Hematopoietic multipotent progenitor cell treated with erythropoietin and hydrocortisone succinate and interleukin-3 and kit ligand, for 8 days (in vitro differentiated cells): ENCODE results near the gene DIAPH3.
"Not testable (repeated sequence)": the region's sequence is repeated elsewhere in the genome, so short reads cannot be mapped to it uniquely, and the experiment has no call there.

Experiments
- DNase-seq: peaks from one replicate; pipeline ENCODE4 v3.0.0-alpha.2; 2015

DIAPH3 gene

GRCh38 chr13:60163478-60164233 lies at the start of gene DIAPH3:
DIAPH3 (minus strand) TSS chr13:60163928; CDS start chr13:60163766, 162 bp downstream.
- DNase-seq = peak; percentile 96

- no peak for DNase-seq
Observed at GRCh38 chr13:60213236-60213744, 49.6 kb upstream of the DIAPH3 start.

GRCh38 chr13:60211548-60211947 lies 47.8 kb upstream of the DIAPH3 start:
- no peak for DNase-seq

- DNase-seq = no peak
Observed at GRCh38 chr13:60210510-60211330, 47.0 kb upstream of the DIAPH3 start.

- not testable (repeated sequence) for DNase-seq
Observed at GRCh38 chr13:60205499-60205898, 41.8 kb upstream of the DIAPH3 start.

GRCh38 chr13:60201286-60201685 lies 37.6 kb upstream of the DIAPH3 start:
- no peak for DNase-seq

- not testable (repeated sequence) for DNase-seq
Observed at GRCh38 chr13:60195893-60196292, 32.2 kb upstream of the DIAPH3 start.

GRCh38 chr13:60182907-60183306 lies 19.2 kb upstream of the DIAPH3 start:
- no peak for DNase-seq

GRCh38 chr13:60178327-60178726 lies 14.6 kb upstream of the DIAPH3 start:
- DNase-seq = no peak

GRCh38 chr13:60175571-60175970 lies 11.8 kb upstream of the DIAPH3 start:
- DNase-seq = no peak

GRCh38 chr13:60174113-60174512 lies 10.4 kb upstream of the DIAPH3 start:
- DNase-seq = no peak

GRCh38 chr13:60172111-60172510 lies 8.4 kb upstream of the DIAPH3 start:
- DNase-seq = no peak

- no peak for DNase-seq
Observed at GRCh38 chr13:60170414-60170813, 6.7 kb upstream of the DIAPH3 start.

- no peak for DNase-seq
Observed at GRCh38 chr13:60169239-60170031, 5.7 kb upstream of the DIAPH3 start.

- DNase-seq = no peak
Observed at GRCh38 chr13:60167121-60167520, 3.4 kb upstream of the DIAPH3 start.

GRCh38 chr13:60165391-60166099 lies 1.8 kb upstream of the DIAPH3 start:
- peak; percentile 27 for DNase-seq

- DNase-seq = peak; percentile 21
Observed at GRCh38 chr13:60164234-60164889, 634 bp upstream of the DIAPH3 start.

- DNase-seq = no peak
Observed at GRCh38 chr13:60162096-60162495, 1.6 kb downstream of the DIAPH3 start.

GRCh38 chr13:60158321-60158801 lies 5.4 kb downstream of the DIAPH3 start:
- no peak for DNase-seq

GRCh38 chr13:60155978-60156377 lies 7.8 kb downstream of the DIAPH3 start:
- no peak for DNase-seq

- DNase-seq = no peak
Observed at GRCh38 chr13:60152904-60153303, 10.8 kb downstream of the DIAPH3 start.

- no peak for DNase-seq
Observed at GRCh38 chr13:60152114-60152513, 11.6 kb downstream of the DIAPH3 start.
